Panc1 (cell line): ENCODE results near the gene TSSK6. TPM values are rescaled to one million over a fixed set of nuclear protein-coding genes. Genes with fewer than 3 reads are reported as not detected.
"Not testable (repeated sequence)": the region's sequence is repeated elsewhere in the genome, so short reads cannot be mapped to it uniquely, and the experiment has no call there.

Experiments
- ATAC-seq: fragments of 200-7000 bp; cut with Tn5 transposase; 2 replicates; pipeline ENCODE4 v1.9.1; 2020; ENCODE audit warnings: mild to moderate bottlenecking, moderate library complexity
- BruUV-seq: library from RNA; stranded (reverse); fragments of 400-500 nt; replicated peaks from 2 replicates; lab custom pipeline; 2021; lab: Mats Ljungman, UMichigan
- CTCF ChIA-PET: fragments of 300-600 bp; sonication (Branson Sonifier 250); formaldehyde crosslinking; loops from one replicate; lab custom pipeline; 2022; ENCODE audit warnings: antibody characterized with exemption; lab: Charles Lee
- POLR2A ChIA-PET: fragments of 300-600 bp; sonication (Branson Sonifier 250); formaldehyde crosslinking; loops from one replicate; lab custom pipeline; 2022; ENCODE audit warnings: antibody characterized with exemption; lab: Charles Lee
- DNase-seq: peaks from one replicate; pipeline ENCODE4 v3.0.0-alpha.2; 2010; ENCODE audit warnings: low read depth, low spot score
- H3K27ac ChIP-seq: 2 replicates; pipeline ENCODE4 v1.5.1; 2011; ENCODE audit warnings: mild to moderate bottlenecking, low read length, inconsistent platforms
- H3K27me3 ChIP-seq: fragments of 200-500 bp; sonication (Bioruptor generic); 2 replicates; pipeline ENCODE4 v1.6.0; 2014; ENCODE audit warnings: low read length, inconsistent platforms; ENCODE audit not compliant: control insufficient read depth, insufficient read depth
- H3K36me3 ChIP-seq: fragments of 200-500 bp; sonication (Bioruptor generic); 2 replicates; pipeline ENCODE4 v1.5.1; 2014; ENCODE audit warnings: inconsistent platforms, mild to moderate bottlenecking, low read length, moderate library complexity; ENCODE audit not compliant: control insufficient read depth, insufficient read depth
- H3K4me1 ChIP-seq: 2 replicates; pipeline ENCODE4 v1.5.1; 2011; ENCODE audit warnings: inconsistent platforms, mild to moderate bottlenecking, low read length, moderate library complexity; ENCODE audit not compliant: control insufficient read depth, insufficient read depth
- H3K4me3 ChIP-seq, 2 experiments: 2 replicates each; pipeline ENCODE4 v1.5.1; 2011 to 2012; ENCODE audit warnings: low read depth in 2 of 2, low read length in 2 of 2, mild to moderate bottlenecking in 2 of 2, inconsistent platforms in 1 of 2, moderate library complexity in 1 of 2
- H3K9me3 ChIP-seq: fragments of 200-500 bp; sonication (Bioruptor generic); 2 replicates; pipeline ENCODE4 v1.5.1; 2014; ENCODE audit warnings: low read depth, mild to moderate bottlenecking, inconsistent platforms, low read length, moderate library complexity; ENCODE audit not compliant: control insufficient read depth, insufficient read depth
- POLR2AphosphoS5 ChIP-seq: IDR thresholded peaks from 2 replicates; pipeline ENCODE4 v1.6.1; 2012; ENCODE audit warnings: mild to moderate bottlenecking, low read depth, low read length, moderate library complexity
- REST ChIP-seq, 2 experiments: IDR thresholded peaks; 2 replicates each; pipeline ENCODE4 v1.6.1; 2011 to 2012; ENCODE audit warnings: low read depth in 2 of 2, control low read depth in 1 of 2, low read length in 1 of 2, mild to moderate bottlenecking in 1 of 2, moderate library complexity in 1 of 2; ENCODE audit not compliant: insufficient read depth in 1 of 2
- SIN3A ChIP-seq: IDR thresholded peaks from 2 replicates; pipeline ENCODE4 v1.6.1; 2012; ENCODE audit warnings: low read depth, mild to moderate bottlenecking, low read length, moderate library complexity, borderline replicate concordance; ENCODE audit not compliant: insufficient read depth
- TCF7L2 ChIP-seq: IDR thresholded peaks from 2 replicates; pipeline ENCODE4 v1.6.1; 2011; ENCODE audit warnings: mild to moderate bottlenecking, low read depth, low read length, inconsistent platforms
- in situ Hi-C: cut with HindIII; loops from 2 replicates; pipeline ENCODE4 v1.10.0; 2016; ENCODE audit warnings: low sequenced_read_pairs, low pct_unique_long_range_greater_than_20kb
- intact Hi-C: fragments of 100-400 bp; cut with micrococcal nuclease; formaldehyde crosslinking; loops from one replicate; pipeline ENCODE4 v1.10.0; 2022; ENCODE audit not compliant: unreplicated experiment
- total RNA-seq: library from RNA; stranded (reverse); gene quantifications from one replicate; pipeline ENCODE4 v1.2.1, GENCODE V29; 2021; ENCODE audit not compliant: unreplicated experiment
- TF ChIP-seq, protein P1 (sequence below): fragments of 450-650 bp; IDR thresholded peaks from 2 replicates; pipeline ENCODE4 v1.5.1; 2017; ENCODE audit warnings: mild to moderate bottlenecking

TSSK6 gene
- total RNA-seq, 1 experiment from 2014 or later: 1.8 TPM

DNA sequence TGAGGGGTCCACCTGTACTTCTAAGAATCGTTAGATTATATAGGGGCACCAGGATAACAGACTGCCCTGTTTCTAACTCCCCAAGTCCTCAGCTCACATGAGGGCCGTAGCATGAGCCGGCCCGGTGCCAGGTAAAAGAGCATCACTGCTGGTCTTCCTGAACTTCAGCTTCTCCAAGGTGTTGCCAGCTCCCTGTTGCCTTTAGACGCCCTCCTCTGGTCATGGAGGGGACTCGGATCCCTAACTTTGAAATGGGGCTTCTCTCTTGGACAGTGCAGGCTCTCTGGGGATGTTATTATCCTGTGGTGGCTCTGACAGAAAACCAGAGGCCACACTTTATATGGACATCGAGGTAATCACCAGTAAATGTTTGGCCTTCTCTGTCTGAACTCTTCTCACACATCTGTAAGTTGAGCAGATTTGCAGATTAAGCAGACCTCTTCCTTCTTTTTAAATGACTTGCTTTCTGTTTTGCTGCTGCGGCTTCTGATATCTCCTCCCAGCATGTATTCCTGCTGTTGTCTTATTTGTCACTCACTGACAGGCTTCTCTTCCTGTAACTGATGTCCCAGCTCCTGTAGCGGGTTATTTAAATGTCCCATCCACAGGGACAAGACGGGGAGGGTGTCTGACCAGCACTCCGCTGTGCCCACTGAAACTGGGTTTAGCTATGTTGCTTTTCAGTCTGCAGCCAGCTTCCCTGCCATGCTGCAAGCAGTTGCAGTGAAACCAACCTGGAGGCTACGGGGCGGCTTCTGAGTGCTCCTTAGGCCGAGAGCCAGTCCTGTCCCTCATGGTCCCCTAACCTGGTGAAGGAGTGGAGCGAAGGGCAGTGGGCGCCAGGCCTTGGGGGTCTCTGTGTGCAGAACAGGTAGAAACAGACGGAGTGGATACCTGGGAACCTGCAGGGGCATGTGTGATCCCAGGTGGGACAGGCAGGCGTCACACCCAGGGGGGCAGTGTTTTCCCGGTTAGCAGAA is 39.2 kb downstream of the TSSK6 start:
- TF ChIP-seq POLR2AphosphoS5 (no peak), REST (IDR thresholded peaks at IDR 0.05; ENCODE audit: insufficient read depth in 1 of 2, low read depth in 2 of 2, low read length in 1 of 2) (no peak), SIN3A (no peak), TCF7L2 (no peak)
- TF ChIP-seq, protein P1, sequence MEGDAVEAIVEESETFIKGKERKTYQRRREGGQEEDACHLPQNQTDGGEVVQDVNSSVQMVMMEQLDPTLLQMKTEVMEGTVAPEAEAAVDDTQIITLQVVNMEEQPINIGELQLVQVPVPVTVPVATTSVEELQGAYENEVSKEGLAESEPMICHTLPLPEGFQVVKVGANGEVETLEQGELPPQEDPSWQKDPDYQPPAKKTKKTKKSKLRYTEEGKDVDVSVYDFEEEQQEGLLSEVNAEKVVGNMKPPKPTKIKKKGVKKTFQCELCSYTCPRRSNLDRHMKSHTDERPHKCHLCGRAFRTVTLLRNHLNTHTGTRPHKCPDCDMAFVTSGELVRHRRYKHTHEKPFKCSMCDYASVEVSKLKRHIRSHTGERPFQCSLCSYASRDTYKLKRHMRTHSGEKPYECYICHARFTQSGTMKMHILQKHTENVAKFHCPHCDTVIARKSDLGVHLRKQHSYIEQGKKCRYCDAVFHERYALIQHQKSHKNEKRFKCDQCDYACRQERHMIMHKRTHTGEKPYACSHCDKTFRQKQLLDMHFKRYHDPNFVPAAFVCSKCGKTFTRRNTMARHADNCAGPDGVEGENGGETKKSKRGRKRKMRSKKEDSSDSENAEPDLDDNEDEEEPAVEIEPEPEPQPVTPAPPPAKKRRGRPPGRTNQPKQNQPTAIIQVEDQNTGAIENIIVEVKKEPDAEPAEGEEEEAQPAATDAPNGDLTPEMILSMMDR: no peak
- in situ Hi-C loops (no loop called here), intact Hi-C loops (no loop called here)
- ChIA-PET POLR2A (interaction anchor here (0.5 kb wide), 1 partner anchor 93 kb away, joined by 12 read pairs; no protein-coding TSS in a partner anchor), CTCF (interaction anchor here (0.6 to 1.0 kb wide), 2 partner anchors 111 to 410 kb away, joined by 3 to 4 read pairs; no protein-coding TSS in a partner anchor)
- H3K27me3 ChIP-seq: no peaks in the 10 kb centered on the region
- H3K4me3 ChIP-seq: no peak overlapping the region
- H3K27ac ChIP-seq: no peak overlapping the region
- ATAC-seq (peak; percentile 75), DNase-seq (no peak)
- no TSS peak for BruUV-seq
- H3K9me3 ChIP-seq: no peaks in the 10 kb centered on the region
- no peaks in the 10 kb centered on the region; the same call in 1 of the 2 replicates for H3K4me1 ChIP-seq
- no peaks in the 10 kb centered on the region for H3K36me3 ChIP-seq

DNA sequence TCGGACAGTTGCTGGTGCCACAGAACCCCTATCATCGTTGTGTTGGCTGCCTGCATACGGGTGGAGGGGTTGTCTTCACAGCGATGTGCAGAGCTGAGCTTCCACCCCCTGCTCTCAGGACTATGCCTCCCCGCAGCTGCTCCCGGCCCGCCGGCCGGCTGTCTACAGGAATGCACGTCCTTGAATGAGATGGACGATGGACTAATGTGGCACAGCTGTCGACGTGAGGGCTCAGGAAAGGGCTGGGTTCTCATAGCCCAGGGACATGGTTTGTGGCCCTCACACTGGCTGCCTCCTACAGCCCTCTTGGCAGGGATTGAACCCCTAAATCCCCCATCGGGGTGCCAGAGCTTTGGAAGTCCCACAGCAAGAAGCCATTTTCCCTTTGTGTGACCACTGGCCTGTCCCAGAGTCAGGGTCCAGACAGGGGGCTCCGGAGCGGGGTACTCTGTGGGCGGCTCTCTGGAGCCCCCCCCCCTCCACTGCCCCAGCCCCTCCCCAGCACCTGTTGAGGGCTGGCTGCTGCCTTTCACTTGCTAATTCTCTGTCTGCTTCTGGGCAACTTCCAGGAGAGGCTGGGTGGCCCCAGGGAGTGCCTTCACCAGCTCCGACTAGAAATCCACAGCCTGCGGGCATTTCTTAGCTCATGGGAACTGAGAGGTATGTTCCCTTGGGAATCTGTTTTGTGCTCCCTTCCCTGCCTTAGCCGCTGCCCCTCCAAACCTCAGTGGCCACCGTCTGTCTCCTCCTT is 40.2 kb downstream of the TSSK6 start:
- H3K27me3 ChIP-seq: no peaks in the 10 kb centered on the region
- CTCF ChIA-PET: interaction anchor here (0.6 to 1.0 kb wide), 2 partner anchors 110 to 409 kb away, joined by 3 to 4 read pairs; no protein-coding TSS in a partner anchor
- no TSS peak for BruUV-seq
- no peak overlapping the region for H3K4me3 ChIP-seq
- no peaks in the 10 kb centered on the region; the same call in 1 of the 2 replicates for H3K4me1 ChIP-seq
- DNase-seq: no peak
- intact Hi-C loops: no loop called here
- ATAC-seq: no peak
- TF ChIP-seq SIN3A (no peak), POLR2AphosphoS5 (no peak)
- no peaks in the 10 kb centered on the region; the same call in 1 of the 2 replicates for H3K36me3 ChIP-seq
- no peaks in the 10 kb centered on the region for H3K9me3 ChIP-seq
- in situ Hi-C loops: no loop called here
- no peak overlapping the region for H3K27ac ChIP-seq
- POLR2A ChIA-PET: interaction anchor here (0.5 kb wide), 1 partner anchor 92 kb away, joined by 12 read pairs; no protein-coding TSS in a partner anchor

DNA sequence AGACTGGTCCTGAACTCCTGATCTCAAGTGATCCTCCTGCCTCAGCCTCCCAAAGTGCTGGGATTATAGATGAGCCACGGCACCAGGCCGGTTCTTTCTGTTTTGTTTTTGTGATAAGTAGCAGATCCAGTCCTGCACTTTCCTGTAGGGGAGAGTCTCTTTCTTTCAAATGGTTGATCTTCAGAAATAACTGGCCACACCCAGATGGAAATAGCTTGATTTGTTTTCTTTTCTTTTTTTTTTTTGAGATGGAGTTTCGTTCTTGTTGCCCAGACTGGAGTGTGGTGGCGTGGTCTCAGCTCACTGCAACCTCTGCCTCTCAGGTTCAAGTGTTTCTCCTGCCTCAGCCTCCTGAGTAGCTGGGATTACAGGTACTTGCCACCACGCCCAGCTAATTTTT is 43.2 kb downstream of the TSSK6 start:
- in situ Hi-C loops, H3K4me1 ChIP-seq, CTCF ChIA-PET, H3K27ac ChIP-seq, H3K36me3 ChIP-seq, DNase-seq, H3K27me3 ChIP-seq, ATAC-seq, BruUV-seq, intact Hi-C loops, POLR2A ChIA-PET, H3K4me3 ChIP-seq: not testable (repeated sequence)
- H3K9me3 ChIP-seq: peaks cover 12% of the 10 kb centered on the region; the same call in 1 of the 2 replicates
